CD4-positive, alpha-beta T cell treated with Interleukin-21 for 1 hour (primary cell): ENCODE measurements around the gene LRRC23.

Experiments
- DNase-seq: peaks from one replicate; pipeline ENCODE4 v3.0.0-alpha.2; 2020

The LRRC23 gene

DNA sequence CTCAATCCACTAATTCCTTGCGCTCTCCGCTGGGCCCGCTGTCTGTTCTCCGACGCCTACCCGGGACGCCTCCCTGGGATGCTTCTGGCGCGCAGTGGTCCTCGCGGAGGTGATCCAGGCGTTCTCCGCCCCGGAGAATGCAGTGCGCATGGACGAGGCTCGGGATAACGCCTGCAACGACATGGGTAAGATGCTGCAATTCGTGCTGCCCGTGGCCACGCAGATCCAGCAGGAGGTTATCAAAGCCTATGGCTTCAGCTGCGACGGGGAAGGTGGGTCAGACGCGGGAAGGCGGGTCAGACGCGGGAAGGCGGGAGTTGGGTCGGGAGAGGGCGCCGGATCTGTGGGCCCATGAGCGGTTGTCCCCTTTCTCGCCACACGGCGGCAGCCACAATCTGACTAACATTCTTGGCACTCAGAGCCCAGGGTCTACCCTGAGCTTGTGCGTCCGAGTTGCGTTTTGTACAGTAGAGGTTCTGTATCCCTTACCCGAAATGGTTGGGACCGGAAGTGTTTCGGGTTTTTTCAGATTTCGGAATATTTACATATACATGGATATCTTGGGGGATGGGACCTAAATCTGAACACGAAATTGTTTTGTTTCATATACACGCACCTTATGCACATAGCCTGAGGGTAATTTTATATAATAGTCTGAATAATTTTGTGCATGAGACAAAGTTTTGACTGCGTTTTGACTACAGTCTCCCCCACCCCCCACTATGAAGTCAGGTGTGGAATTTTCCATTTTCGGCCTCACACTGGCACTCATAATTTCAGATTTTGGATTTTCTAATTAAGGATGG is 40.0 kb downstream of the LRRC23 start:
- DNase-seq, result peak; percentile 91

DNA sequence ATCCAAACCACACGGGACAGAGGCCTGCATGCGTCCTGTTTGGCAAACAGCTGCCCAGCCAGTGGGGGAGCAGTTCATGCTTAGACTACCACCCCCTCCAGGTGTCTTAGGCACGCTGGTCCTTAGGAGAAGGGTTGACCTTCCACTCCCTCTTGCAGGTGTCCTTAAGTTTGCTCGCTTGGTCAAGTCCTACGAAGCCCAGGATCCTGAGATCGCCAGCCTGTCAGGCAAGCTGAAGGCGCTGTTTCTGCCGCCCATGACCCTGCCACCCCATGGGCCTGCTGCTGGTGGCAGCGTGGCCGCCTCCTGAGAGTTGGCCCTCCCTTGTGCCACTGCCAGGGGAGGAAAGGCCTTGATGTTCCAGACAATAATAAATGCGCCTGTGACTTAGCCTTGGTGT is 41.0 kb downstream of the LRRC23 start:
- no peak for DNase-seq

DNA sequence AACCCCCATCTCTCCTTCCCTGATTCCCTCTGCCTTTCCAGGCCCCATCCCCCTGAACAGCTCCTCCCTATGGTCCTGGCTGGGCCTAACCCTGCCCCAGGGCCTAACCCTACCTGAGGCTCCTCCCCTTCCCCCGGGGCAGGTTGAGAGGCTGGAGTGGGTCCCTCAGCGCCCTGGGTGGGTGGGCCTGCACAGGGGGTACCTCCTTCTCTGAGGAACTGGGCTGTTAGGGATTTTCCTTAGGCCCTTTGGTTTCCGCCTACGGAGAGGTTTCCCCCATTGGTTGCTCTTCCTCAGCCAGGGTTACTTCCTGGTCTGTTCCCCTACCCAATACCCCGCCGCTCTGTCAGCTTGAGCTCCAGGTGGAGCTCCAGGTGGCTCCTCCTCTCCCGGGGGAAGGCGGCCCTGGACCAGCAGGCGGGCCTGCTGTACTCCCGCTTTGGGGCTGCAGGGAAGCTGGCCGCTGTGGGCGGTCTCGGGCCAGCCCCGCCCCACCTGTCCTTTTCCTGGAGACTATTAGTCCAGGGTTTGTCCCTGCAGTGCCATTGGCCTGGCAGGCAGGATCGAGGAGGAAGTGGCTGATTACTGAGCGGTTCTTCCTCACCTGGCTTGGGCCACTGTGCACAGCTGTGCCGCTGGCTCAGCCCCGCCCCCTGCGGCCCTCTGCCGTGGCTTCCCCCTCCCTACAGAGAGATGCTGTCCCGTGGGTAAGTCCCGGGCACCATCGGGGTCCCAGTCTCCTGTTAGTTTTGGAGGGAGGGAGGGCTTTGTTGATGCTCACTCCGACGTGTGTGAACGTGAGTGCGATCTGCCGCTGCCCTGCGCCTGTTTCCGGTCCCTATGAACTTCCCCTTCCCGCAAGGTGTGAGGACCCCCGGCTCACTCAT is 41.7 kb downstream of the LRRC23 start:
- peak; percentile 79 for DNase-seq

DNA sequence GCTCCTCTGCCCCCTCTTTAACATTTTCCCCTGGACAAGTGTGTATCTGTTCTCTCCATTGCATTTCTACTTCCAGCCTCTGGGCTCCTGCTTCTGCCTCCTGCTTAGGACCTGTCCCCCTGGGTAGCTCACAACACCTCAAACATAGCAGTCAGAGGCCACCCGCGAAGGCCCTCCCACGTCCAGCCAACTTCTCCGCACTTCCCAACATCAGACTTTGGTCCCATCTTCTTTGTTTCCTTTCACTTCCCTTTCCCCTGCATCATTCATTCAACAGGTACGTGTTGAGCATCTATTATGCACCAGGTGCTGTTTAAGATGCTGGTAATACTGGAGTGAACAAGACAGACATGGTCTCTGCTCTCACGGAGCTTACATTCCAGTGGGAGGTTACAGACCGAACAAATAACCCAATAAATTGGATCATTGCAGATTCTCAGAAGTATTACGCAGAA is 42.3 kb downstream of the LRRC23 start:
- no peak for DNase-seq

DNA sequence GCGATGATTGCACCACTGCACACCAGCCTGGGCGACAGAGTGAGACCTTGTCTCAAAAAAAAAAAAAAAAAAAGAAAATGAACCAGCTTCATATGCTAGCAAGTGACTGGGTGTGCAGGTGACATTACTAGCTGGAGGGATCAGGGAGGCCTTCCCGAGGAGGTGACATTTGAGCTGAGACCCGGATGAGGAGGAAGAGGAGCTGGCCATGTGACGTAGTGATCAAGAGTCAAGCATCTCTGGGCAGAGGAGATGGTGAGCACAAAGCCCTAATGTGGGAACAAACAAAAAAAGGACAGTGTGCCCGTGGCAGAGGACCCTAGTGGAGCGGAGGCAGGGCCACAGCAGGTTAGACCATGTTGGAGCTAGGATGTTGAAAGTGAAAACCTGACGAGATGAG is 43.0 kb downstream of the LRRC23 start:
- DNase-seq, result no peak

DNA sequence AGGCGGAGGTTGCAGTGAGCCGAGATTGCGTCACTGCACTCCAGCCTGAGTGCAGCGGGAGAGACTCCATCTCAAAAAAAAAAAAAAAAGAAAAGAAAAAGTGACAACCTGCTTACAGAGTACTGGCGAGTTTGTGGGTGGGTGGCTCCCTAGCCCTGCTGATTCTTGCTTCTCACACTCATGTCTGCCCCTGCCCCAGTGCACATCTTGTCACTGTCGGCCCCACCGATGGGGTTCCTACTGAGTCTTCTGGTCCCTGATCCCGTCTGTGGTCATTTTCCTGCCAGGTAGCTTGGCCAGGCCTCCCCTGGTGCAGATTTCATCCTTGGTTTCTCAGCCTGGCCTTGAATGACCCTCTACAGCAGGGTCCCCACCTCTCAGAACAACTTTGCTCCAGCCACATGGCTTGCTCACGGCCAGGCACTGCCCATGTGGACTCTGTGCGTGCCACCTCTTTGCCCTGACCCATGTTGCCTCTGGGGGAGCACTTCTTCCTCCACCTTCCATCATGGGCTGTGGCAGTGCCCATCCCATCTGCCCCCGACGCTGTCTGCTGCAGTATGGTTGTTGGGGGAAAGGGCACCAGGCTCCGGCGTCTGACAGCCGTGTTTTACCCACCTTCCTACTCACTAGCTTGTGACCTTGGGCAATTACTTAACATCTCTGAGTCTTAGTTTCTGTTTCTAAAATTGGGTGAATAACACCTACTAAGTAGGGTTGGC is 44.4 kb downstream of the LRRC23 start:
- peak; percentile 59 for DNase-seq

DNA sequence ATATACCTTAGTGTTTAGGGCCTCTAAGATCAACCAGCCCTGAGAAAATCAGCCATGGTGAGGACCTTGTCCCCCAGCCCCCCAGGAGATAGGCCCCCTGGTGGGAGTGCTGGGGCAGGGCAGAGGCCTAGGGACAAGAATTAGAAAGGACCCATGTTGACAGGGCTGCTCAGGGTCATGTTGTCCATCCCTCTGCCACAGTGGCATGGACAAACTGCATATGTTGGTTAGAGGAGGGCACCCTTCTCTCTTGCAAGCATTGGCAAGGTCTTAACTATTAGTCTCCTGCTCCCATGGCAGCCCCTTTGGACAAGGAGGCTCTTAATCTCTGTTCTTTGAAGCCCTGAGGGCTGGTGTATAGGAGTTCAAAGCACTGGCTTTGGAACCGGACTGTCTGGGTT is 45.8 kb downstream of the LRRC23 start:
- DNase-seq, result peak; percentile 60

DNA sequence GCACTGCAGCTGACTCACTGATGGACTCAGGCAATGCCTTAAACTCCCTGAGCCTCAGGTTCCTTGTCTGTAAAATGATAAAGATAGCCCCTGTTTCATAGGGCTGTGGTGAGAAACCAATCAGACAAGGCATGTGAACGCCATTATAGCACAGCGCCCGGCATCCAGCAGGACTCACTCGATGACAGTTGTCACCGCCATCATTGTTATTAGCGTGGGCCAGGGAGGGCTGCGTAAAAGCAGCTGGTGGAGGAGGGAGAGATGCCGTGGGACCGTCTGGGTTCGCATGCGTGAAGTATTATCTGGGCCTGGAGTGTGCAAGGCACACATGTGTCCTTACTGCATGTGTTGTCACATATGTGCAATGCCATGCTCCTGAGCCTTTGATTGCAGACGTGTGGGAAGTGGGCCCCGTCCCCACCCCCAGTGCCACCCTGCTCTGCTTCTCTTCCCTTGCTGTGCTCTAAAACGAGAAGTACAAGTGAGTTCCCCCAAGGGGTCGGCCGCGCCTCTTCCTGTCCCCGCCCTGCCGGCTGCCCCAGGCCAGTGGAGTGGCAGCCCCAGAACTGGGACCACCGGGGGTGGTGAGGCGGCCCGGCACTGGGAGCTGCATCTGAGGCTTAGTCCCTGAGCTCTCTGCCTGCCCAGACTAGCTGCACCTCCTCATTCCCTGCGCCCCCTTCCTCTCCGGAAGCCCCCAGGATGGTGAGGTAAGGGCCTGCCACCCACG is 46.4 kb downstream of the LRRC23 start, which contains the start of gene PTPN6:
Gene PTPN6, plus strand, starts transcription at position 546 of the 730 bp plus-strand sequence. Its CDS starts 157 bp downstream, at position 703.
- DNase-seq, result peak; percentile 70

DNA sequence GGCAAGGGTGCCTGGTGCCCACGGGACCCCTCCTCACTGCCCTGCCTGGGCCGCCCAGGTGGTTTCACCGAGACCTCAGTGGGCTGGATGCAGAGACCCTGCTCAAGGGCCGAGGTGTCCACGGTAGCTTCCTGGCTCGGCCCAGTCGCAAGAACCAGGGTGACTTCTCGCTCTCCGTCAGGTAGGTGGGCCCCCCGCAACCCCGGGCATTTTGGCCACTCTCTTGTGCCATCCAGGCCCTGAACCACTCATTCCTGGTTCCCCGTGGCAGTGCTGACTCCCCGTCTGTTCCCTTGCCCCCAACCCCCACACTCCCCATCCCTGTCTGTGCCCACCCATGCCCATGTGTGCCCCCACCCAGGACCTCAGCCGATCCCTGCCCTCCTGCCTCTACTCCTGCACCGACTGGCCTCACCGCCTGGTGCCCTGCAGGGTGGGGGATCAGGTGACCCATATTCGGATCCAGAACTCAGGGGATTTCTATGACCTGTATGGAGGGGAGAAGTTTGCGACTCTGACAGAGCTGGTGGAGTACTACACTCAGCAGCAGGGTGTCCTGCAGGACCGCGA is 47.0 kb downstream of the LRRC23 start:
- peak; percentile 55 for DNase-seq

DNA sequence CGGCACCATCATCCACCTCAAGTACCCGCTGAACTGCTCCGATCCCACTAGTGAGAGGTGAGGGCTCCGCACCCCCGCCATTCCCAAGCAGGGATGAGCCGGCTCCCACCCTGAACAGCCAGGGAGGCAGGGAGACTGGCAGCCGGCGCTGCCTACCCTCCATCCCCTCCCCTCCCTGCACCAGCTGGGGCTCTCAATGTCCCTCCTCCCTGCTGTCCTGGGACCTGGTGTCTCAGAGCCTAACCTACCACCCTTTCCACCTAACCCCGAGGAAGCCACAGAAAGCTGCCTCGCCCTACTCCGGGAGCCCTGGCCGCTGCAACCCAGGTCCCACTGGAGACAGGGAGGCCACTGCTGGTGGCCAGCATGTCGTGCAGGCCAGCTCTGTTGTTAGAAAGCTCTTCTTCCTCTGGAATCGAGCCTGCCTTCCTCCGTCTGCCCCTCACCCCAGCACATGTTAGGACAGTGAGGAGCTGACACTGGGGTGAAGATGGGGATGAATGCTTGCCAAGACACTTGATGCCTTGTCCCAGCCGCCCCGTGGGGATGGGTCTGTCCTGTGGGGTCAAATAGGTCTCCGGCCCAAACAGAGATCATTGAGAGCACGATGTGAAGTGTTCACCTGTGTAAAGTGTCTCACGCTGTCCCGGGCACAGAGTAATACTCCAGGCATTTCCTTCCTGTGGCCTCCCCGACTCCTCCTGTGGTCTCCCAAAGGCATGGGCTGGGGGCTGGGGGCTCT is 47.7 kb downstream of the LRRC23 start:
- no peak for DNase-seq

DNA sequence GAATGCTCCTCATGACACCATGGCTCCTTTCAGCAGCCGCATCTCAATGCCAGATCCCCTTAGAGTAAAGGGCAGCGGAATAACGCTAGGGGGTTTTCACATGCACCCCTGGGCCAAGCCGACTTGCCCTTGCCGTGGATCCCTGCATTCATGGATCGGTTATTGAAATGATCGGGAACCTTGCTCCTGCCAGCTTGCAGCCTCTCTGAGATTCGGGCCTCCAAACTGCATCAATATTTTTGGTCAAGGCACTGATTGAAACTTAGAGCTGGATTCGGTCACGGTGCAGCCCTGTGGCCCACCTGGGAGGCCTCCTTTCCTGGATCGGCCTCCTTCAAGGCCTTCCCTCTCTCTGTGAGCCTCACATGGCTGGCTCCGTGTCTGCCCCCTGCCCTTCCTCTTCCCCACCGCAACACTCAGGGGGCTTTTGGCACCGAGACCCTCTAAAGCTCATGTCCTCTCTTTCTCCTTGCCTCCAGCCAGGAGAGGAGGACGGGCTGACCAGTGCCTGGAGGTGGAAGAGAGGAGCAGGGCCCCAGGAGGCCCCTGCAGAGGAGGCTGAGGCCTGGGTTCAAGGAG is 48.3 kb downstream of the LRRC23 start:
- no peak for DNase-seq

DNA sequence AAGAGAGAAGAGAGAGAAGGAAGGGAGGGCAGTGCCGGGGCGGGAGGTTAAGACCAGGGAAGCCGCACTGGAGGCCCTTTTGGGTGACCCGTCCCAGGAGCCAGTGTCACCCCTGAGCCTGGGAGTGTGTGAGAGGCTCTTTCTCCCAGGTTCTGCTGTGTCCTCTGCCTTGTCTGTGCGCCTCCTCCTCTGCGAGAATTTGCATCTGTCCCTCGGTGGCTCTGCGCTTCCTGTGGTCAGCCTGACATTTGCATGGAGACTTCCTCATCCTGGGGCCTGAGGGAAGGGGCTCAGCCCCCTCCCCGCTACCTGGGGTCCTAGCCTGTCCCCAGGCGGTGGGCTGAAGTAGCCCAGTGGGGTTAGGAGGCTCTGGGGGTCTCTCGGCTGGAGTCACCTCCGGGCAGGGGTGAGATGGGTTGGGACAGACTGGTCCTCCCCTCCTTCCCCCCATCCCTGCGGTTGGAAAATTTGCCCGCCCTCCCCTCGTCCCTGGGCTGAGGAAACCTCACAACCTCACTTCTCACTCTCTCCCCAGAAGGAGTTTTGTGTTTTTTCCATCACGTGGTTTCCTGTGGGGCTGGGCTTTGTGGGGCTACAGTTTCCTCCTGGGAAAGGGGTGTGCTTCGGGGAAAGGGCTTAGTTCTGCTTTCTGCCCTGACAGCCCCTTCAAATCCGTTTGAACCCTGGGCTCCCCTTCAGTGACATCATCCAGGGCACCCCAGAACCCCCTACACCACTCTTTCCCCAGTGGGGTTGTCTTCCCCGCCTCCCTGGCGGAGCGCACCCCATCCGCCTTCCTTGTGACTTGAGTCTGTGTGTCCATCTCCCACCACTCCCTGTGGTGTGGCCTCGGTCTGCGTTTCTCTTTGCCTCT is 49.1 kb downstream of the LRRC23 start:
- DNase-seq, result peak; percentile 89

DNA sequence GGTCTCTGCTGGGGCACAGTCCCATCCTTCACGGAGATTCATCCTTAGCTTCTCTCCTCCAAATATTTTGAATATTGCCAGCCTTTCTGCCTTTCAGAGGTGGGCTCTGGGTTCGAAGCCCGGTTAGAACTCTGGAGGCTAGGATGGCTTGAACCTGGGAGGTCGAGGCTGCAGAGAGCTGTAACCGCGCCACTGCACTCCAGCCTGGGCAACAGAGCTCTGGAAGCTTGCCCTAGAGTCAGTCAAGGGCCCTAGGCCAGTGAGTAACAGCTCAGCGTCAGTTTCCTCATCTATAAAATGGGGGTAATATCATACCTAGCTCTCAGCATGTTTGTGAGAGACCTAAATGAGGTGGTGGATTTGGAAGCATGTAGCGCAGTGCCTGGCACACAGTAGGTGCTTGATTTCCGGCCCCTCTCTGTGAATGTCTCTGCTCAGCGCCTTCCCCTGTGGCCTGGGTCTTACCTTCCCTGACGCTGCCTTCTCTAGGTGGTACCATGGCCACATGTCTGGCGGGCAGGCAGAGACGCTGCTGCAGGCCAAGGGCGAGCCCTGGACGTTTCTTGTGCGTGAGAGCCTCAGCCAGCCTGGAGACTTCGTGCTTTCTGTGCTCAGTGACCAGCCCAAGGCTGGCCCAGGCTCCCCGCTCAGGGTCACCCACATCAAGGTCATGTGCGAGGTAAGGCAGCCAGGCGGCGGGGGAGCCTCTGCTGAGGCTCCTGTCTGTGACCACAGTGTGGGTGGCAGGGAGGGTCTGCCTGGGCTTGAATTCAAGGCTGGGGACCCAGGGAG is 49.9 kb downstream of the LRRC23 start:
- no peak for DNase-seq

DNA sequence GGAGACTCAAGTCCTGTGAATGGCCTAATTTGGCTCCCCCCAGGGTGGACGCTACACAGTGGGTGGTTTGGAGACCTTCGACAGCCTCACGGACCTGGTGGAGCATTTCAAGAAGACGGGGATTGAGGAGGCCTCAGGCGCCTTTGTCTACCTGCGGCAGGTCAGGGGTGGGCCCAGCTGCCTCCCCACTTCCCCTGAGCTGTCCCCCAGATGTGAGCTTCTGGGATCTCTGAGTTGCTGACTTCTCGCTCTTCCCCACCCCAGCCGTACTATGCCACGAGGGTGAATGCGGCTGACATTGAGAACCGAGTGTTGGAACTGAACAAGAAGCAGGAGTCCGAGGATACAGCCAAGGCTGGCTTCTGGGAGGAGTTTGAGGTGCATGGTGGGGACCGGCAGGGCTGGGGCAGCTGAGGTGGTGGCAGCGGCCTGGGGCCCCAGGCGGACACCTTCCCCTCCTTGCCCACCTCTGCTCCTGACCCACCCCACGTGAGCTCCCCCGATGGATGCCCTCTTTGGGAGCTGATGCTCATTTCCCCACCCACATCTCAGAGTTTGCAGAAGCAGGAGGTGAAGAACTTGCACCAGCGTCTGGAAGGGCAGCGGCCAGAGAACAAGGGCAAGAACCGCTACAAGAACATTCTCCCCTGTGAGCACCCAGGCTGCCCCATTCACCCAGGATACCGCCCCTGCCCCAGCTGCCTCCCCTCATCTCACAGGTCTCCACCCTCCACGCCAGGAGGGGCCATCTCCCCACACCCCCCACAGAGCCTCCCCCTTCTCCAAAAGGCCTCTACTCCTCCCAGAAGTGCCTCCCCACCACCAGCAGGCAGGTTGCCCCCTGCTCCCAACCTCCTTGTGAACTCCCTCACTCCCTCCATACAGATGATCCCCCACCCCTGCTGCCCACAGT is 50.7 kb downstream of the LRRC23 start:
- DNase-seq, result no peak

DNA sequence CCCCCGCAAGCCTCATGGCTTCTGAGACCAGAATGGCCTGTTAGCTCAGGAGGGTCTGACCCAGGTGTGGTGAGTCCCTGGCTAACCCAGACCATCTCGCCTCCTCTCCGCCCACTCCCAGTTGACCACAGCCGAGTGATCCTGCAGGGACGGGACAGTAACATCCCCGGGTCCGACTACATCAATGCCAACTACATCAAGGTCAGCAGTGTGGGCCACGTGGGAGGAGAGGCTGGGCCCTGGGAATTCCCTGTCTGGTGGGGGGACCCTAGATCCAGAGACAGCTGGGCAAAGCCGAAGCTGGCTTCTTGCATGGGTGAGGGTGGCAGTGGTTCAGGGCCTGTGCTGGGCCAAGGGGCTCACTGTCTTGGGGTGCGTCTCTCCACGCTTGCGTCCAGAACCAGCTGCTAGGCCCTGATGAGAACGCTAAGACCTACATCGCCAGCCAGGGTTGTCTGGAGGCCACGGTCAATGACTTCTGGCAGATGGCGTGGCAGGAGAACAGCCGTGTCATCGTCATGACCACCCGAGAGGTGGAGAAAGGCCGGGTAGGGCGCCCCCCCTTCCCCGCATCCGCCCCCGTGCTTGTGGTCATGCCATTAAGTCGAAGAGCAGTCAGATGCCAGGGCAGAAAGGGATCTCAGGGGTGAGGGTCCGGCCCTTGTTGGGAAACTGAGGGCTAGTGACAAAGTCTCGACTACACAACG is 51.6 kb downstream of the LRRC23 start:
- DNase-seq, result peak; percentile 56

DNA sequence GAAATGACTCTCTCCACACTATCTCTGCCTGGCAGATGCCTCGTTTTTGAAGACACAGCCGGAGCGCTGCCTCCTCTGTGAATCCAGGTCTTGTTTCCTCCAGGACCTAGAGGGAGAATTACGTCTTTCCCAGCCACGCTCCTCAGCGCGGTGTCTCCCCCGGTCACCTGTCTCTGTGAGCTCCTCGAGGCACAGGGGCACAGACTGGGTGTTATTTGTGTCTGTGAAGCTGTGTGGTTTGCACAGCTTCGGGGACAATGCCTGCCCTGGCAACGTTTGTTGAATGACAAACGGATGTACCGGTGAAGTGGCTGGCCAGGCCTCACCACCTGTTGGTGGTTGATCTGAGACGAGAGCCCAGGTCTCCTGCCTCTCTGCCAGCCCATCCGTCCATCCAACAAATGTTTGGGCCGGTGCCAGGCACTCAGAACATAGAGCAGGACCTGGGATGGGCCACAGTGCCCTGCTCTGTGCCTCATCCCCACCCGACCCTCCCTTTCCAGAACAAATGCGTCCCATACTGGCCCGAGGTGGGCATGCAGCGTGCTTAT is 52.6 kb downstream of the LRRC23 start:
- peak; percentile 72 for DNase-seq
